K562 (cell line): ENCODE results near the gene SLC37A3. TPM values are rescaled to one million over a fixed set of nuclear protein-coding genes. Genes with fewer than 3 reads are reported as not detected.
A peak's percentile ranks its signal among the peaks of the same experiment; 100 is the strongest.

ENCODE experiments used
- ATAC-seq: fragments of 200-7000 bp; cut with Tn5 transposase; 3 replicates; pipeline ENCODE4 v1.9.1; 2020; ENCODE audit warnings: moderate library complexity
- BruUV-seq: library from RNA; stranded (reverse); fragments of 400-500 nt; replicated peaks from 2 replicates; lab custom pipeline; 2021; lab: Mats Ljungman, UMichigan
- CTCF ChIA-PET: fragments of 300-600 bp; formaldehyde crosslinking; extraction: SDS; loops from one replicate; lab custom pipeline; 2021; ENCODE audit warnings: low intra/inter-chr PET ratio; lab: Yijun Ruan, JAX
- POLR2A ChIA-PET: fragments of 300-600, 350-650 bp; sonication (Branson Sonifier 250); formaldehyde crosslinking; extraction: SDS; loops from one replicate; lab custom pipeline; 2021; ENCODE audit warnings: antibody characterized with exemption, inconsistent platforms; lab: Yijun Ruan, JAX
- DNase-seq, 4 experiments: peaks; one replicate each; pipeline versions ENCODE4 v3.0.0 to v3.0.0-alpha.2; 2011 to 2018; ENCODE audit warnings: low spot score in 3 of 4, mixed read lengths in 3 of 4; ENCODE audit errors: extremely low read depth in 1 of 4
- FAIRE-seq: peaks from 2 replicates; lab custom pipeline; 2011; peaks lifted over from hg19 to GRCh38; lab: Jason Lieb, UNC
- H2AFZ ChIP-seq: 2 replicates; pipeline ENCODE4 v1.6.0; 2011; ENCODE audit warnings: low read depth, low read length, control low read depth, inconsistent platforms
- H3K27ac ChIP-seq: fragments of 200-600 bp; 3 replicates; pipeline ENCODE4 v1.8.0; 2011; ENCODE audit warnings: low read depth, mild to moderate bottlenecking, control low read depth, inconsistent platforms, low read length, moderate library complexity, mixed read lengths; ENCODE audit errors: extremely low read depth
- H3K27me3 ChIP-seq, 2 experiments: fragments of 300-600 bp in 1 of 2; 2 replicates in 1 of 2; 3 replicates in 1 of 2; pipeline versions ENCODE4 v1.6.0 to v1.8.0; 2011; ENCODE audit warnings: inconsistent platforms in 2 of 2, low read length in 2 of 2, mild to moderate bottlenecking in 1 of 2, mixed read lengths in 1 of 2, moderate library complexity in 1 of 2; ENCODE audit not compliant: control insufficient read depth in 2 of 2, insufficient read depth in 2 of 2
- H3K36me3 ChIP-seq: fragments of 300-600 bp; 3 replicates; pipeline ENCODE4 v1.8.0; 2011; ENCODE audit warnings: mild to moderate bottlenecking, low read length, inconsistent platforms; ENCODE audit not compliant: control insufficient read depth, insufficient read depth
- H3K4me1 ChIP-seq, 2 experiments: fragments of 200-600 bp in 1 of 2; replicated peaks in 1 of 2; 2 replicates in 1 of 2; 3 replicates in 1 of 2; pipeline versions ENCODE4 v1.5.1 to v1.8.0; 2011; ENCODE audit warnings: inconsistent platforms in 2 of 2, low read length in 2 of 2, mild to moderate bottlenecking in 1 of 2, mixed read lengths in 1 of 2, moderate library complexity in 1 of 2; ENCODE audit not compliant: control insufficient read depth in 2 of 2, insufficient read depth in 2 of 2
- H3K4me2 ChIP-seq: 2 replicates; pipeline ENCODE4 v1.6.1; 2011; ENCODE audit warnings: low read length, control low read depth, inconsistent platforms, mixed read lengths; ENCODE audit not compliant: insufficient read depth
- H3K4me3 ChIP-seq: fragments of 200-600 bp; sonication (generic), shearing (Covaris generic); 2 replicates; pipeline ENCODE4 v1.5.1; 2016; ENCODE audit warnings: control low read depth, inconsistent platforms
- H3K79me2 ChIP-seq: fragments of 200-600 bp; 3 replicates; pipeline ENCODE4 v1.8.0; 2011; ENCODE audit warnings: low read length, inconsistent platforms; ENCODE audit not compliant: control insufficient read depth, insufficient read depth
- H3K9ac ChIP-seq, 2 experiments: 2 replicates each; pipeline versions ENCODE4 v1.6.0 to v1.6.1; 2011; ENCODE audit warnings: low read depth in 2 of 2, low read length in 2 of 2, control low read depth in 1 of 2, inconsistent platforms in 1 of 2, mild to moderate bottlenecking in 1 of 2, mixed read lengths in 1 of 2; ENCODE audit not compliant: insufficient read depth in 1 of 2
- H3K9me1 ChIP-seq: one replicate; pipeline ENCODE4 v1.6.0; 2011; ENCODE audit warnings: inconsistent platforms, mild to moderate bottlenecking, low read length, moderate library complexity; ENCODE audit not compliant: control insufficient read depth, insufficient read depth
- H3K9me3 ChIP-seq: replicated peaks from 2 replicates; pipeline ENCODE4 v1.5.1; 2011; ENCODE audit warnings: low read depth, low read length, inconsistent platforms; ENCODE audit not compliant: control insufficient read depth, insufficient read depth
- H4K20me1 ChIP-seq: replicated peaks from 2 replicates; pipeline ENCODE4 v1.6.1; 2011; ENCODE audit warnings: low read length, inconsistent platforms, mixed read lengths; ENCODE audit not compliant: control insufficient read depth, insufficient read depth
- ADNP ChIP-seq: fragments of 200-800 bp; sonication (Bioruptor generic); IDR thresholded peaks from 2 replicates; pipeline ENCODE4 v1.6.1; 2016; ENCODE audit warnings: missing genetic modification characterization, missing compliant biosample characterization
- BRCA1 ChIP-seq, 2 experiments: fragments of 450-650 bp in 1 of 2; sonication (generic) in 1 of 2; formaldehyde crosslinking in 1 of 2; IDR thresholded peaks; 2 replicates each; pipeline versions ENCODE4 v1.5.0 to v1.6.1; 2017 to 2020; ENCODE audit warnings: mild to moderate bottlenecking in 1 of 2, missing genetic modification reagents in 1 of 2
- CCAR2 ChIP-seq: fragments of 200-400 bp; formaldehyde crosslinking; IDR thresholded peaks from 2 replicates; pipeline ENCODE4 v1.6.1; 2017; ENCODE audit warnings: mild to moderate bottlenecking, low read depth, low read length
- ETV6 ChIP-seq, 3 experiments: fragments of 150-350 bp in 1 of 3; sonication (generic) in 1 of 3; formaldehyde crosslinking in 1 of 3; IDR thresholded peaks; 2 replicates each; pipeline versions ENCODE4 v1.6.1 to v1.8.0; 2014 to 2022; ENCODE audit warnings: borderline replicate concordance in 2 of 3, low read depth in 2 of 3, antibody characterized with exemption in 1 of 3, low read length in 1 of 3, mild to moderate bottlenecking in 1 of 3, missing genetic modification reagents in 1 of 3
- GMEB1 ChIP-seq: fragments of 250-450 bp; sonication (Bioruptor Pico); IDR thresholded peaks from 2 replicates; pipeline ENCODE4 v1.4.0; 2020; ENCODE audit warnings: mild to moderate bottlenecking
- GTF2E2 ChIP-seq: fragments of 200-800 bp; sonication (Bioruptor generic); IDR thresholded peaks from 2 replicates; pipeline ENCODE4 v1.6.1; 2016; ENCODE audit warnings: missing genetic modification characterization, missing compliant biosample characterization
- PPARD ChIP-seq: fragments of 250-450 bp; sonication (Bioruptor Pico); IDR thresholded peaks from 2 replicates; pipeline ENCODE4 v1.8.0; 2022; ENCODE audit warnings: inconsistent platforms, mild to moderate bottlenecking, moderate library complexity
- THAP7 ChIP-seq: fragments of 250-450 bp; sonication (Bioruptor Pico); IDR thresholded peaks from 2 replicates; pipeline ENCODE4 v1.5.0; 2021
- ZNF143 ChIP-seq: sonication (generic); formaldehyde crosslinking; IDR thresholded peaks from 2 replicates; pipeline ENCODE4 v1.9.0; 2022; ENCODE audit warnings: mild to moderate bottlenecking, missing genetic modification reagents
- ZNF217 ChIP-seq: sonication (generic); formaldehyde crosslinking; IDR thresholded peaks from 2 replicates; pipeline ENCODE4 v1.8.0; 2022; ENCODE audit warnings: mild to moderate bottlenecking, missing genetic modification reagents
- ZNF263 ChIP-seq: sonication (generic); formaldehyde crosslinking; IDR thresholded peaks from 2 replicates; pipeline ENCODE4 v1.8.0; 2022; ENCODE audit warnings: mild to moderate bottlenecking, missing genetic modification reagents, borderline replicate concordance
- WGBS: fragments of 100-300 bp; shearing (Covaris generic); methylation state at CpG from one replicate; pipeline ENCODE4 v1.1.6; 2016; ENCODE audit warnings: low coverage, mixed read lengths; ENCODE audit not compliant: insufficient coverage; ENCODE audit errors: missing lambda C conversion rate; 5-methylcytosine and 5-hydroxymethylcytosine counted together
- in situ Hi-C: fragments of 300-500 bp; cut with MboI; formaldehyde crosslinking; loops from 4 replicates; pipeline ENCODE4 v1.15.0; 2018; ENCODE audit warnings: inconsistent platforms, mixed read lengths
- intact Hi-C: fragments of 100-400 bp; cut with micrococcal nuclease; formaldehyde crosslinking; loops from 2 replicates; pipeline ENCODE4 v1.14.2; 2022
- polyA plus RNA-seq, 8 experiments: library from polyadenylated mRNA; depleted of rRNA in 4 of 8; stranded (reverse) in 5 of 8; unstranded in 3 of 8; fragments of >200 nt; fragmentation: Nextera tagmentation in 2 of 8; fragmentation: Illumina TruSeq in 1 of 8; extraction: Ambion mirVana in 2 of 8; extraction: Trizol in 1 of 8; gene quantifications; 2 replicates each; pipeline versions ENCODE4 v1.2.1 to v1.2.3, GENCODE V29; 2011 to 2014; ENCODE audit warnings: inconsistent platforms in 1 of 8, missing spikeins in 1 of 8
- total RNA-seq, 7 experiments: library from RNA; depleted of rRNA in 6 of 7; stranded (reverse); fragments of >200 nt in 6 of 7; fragmentation: Illumina TruSeq in 2 of 7; extraction: Trizol in 2 of 7; gene quantifications; 2 replicates each; pipeline versions ENCODE4 v1.2.1 to v1.2.3, GENCODE V29; 2011 to 2021; ENCODE audit warnings: low replicate concordance in 1 of 7
- TF ChIP-seq, protein P1 (sequence below): sonication (generic); formaldehyde crosslinking; IDR thresholded peaks from 2 replicates; pipeline ENCODE4 v1.8.1; 2023; ENCODE audit warnings: mild to moderate bottlenecking, missing genetic modification reagents
- TF ChIP-seq, protein P2 (sequence below): fragments of 450-650 bp; conservative IDR thresholded peaks from 2 replicates; pipeline ENCODE4 v1.6.1; 2016; ENCODE audit warnings: missing genetic modification characterization, low read depth, mild to moderate bottlenecking, missing compliant biosample characterization, moderate library complexity
- TF ChIP-seq, protein P3 (sequence below), 3 experiments: IDR thresholded peaks in 2 of 3; conservative IDR thresholded peaks in 1 of 3; 2 replicates each; pipeline ENCODE4 v1.5.1; 2011 to 2012; ENCODE audit warnings: low read length in 3 of 3, mild to moderate bottlenecking in 3 of 3, control low read depth in 2 of 3, improper control_type of control experiment in 1 of 3, inconsistent platforms in 1 of 3, low read depth in 1 of 3, mixed read lengths in 1 of 3, moderate library complexity in 1 of 3; ENCODE audit not compliant: insufficient read depth in 2 of 3

SLC37A3 gene
- total and polyA plus RNA-seq, 9 of the 15 experiments (the other 6 are each of a cell fraction or from before 2014, with no cell fraction given): 11.7 to 59.1 (median 26.8) TPM

GRCh38 chr7:140298213-140298612 lies 100.1 kb downstream of the SLC37A3 start:
- no peaks in the 10 kb centered on the region for H3K36me3 ChIP-seq
- no peaks in the 10 kb centered on the region for H3K4me1 ChIP-seq
- intact Hi-C loops: no loop called here
- ChIA-PET CTCF (interaction anchor here (0.6 kb wide), 1 partner anchor 677 kb away, joined by 5 read pairs; no protein-coding TSS in a partner anchor), POLR2A (no interaction called here)
- no peaks in the 10 kb centered on the region for H3K9me3 ChIP-seq
- H3K27me3 ChIP-seq: no peaks in the 10 kb centered on the region
- H3K27ac ChIP-seq: no peak overlapping the region
- ATAC-seq (no peak), FAIRE-seq (no peak), DNase-seq (peak in 1 of 4 experiments; percentile 36)
- no peak overlapping the region for H3K9ac ChIP-seq
- H4K20me1 ChIP-seq: no peaks in the 10 kb centered on the region
- WGBS: 38% methylated on average over 2 of the region's 2 CpGs
- no peak overlapping the region for H3K4me2 ChIP-seq
- H3K4me3 ChIP-seq: no peak overlapping the region
- H3K79me2 ChIP-seq: no peaks in the 10 kb centered on the region
- in situ Hi-C loops: no loop called here
- BruUV-seq: no TSS peak
- H3K9me1 ChIP-seq: no peaks in the 10 kb centered on the region
- H2AFZ ChIP-seq: no peak overlapping the region
- peak; percentile 96 for TF ChIP-seq ZNF263 (CRISPR knock-in tag)
- TF ChIP-seq ADNP (tag): no peak
- TF ChIP-seq ZNF143 (CRISPR knock-in tag): no peak
- TF ChIP-seq ETV6 (IDR thresholded peaks at IDR 0.05; ENCODE audit: borderline replicate concordance in 1 of 2, low read depth in 2 of 2, low read length in 1 of 2): no peak
- TF ChIP-seq ETV6 (CRISPR knock-in tag; IDR thresholded peaks at IDR 0.05; ENCODE audit: borderline replicate concordance): no peak
- TF ChIP-seq, protein P1, sequence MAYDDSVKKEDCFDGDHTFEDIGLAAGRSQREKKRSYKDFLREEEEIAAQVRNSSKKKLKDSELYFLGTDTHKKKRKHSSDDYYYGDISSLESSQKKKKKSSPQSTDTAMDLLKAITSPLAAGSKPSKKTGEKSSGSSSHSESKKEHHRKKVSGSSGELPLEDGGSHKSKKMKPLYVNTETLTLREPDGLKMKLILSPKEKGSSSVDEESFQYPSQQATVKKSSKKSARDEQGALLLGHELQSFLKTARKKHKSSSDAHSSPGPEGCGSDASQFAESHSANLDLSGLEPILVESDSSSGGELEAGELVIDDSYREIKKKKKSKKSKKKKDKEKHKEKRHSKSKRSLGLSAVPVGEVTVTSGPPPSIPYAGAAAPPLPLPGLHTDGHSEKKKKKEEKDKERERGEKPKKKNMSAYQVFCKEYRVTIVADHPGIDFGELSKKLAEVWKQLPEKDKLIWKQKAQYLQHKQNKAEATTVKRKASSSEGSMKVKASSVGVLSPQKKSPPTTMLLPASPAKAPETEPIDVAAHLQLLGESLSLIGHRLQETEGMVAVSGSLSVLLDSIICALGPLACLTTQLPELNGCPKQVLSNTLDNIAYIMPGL (CRISPR knock-in tag): no peak
- no peak for TF ChIP-seq CCAR2
- TF ChIP-seq ZNF217 (CRISPR knock-in tag): no peak
- TF ChIP-seq, protein P2, sequence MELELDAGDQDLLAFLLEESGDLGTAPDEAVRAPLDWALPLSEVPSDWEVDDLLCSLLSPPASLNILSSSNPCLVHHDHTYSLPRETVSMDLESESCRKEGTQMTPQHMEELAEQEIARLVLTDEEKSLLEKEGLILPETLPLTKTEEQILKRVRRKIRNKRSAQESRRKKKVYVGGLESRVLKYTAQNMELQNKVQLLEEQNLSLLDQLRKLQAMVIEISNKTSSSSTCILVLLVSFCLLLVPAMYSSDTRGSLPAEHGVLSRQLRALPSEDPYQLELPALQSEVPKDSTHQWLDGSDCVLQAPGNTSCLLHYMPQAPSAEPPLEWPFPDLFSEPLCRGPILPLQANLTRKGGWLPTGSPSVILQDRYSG: no peak
- no peak for TF ChIP-seq PPARD (CRISPR knock-in tag)
- TF ChIP-seq GMEB1 (CRISPR knock-in tag): no peak
- TF ChIP-seq, protein P3, sequence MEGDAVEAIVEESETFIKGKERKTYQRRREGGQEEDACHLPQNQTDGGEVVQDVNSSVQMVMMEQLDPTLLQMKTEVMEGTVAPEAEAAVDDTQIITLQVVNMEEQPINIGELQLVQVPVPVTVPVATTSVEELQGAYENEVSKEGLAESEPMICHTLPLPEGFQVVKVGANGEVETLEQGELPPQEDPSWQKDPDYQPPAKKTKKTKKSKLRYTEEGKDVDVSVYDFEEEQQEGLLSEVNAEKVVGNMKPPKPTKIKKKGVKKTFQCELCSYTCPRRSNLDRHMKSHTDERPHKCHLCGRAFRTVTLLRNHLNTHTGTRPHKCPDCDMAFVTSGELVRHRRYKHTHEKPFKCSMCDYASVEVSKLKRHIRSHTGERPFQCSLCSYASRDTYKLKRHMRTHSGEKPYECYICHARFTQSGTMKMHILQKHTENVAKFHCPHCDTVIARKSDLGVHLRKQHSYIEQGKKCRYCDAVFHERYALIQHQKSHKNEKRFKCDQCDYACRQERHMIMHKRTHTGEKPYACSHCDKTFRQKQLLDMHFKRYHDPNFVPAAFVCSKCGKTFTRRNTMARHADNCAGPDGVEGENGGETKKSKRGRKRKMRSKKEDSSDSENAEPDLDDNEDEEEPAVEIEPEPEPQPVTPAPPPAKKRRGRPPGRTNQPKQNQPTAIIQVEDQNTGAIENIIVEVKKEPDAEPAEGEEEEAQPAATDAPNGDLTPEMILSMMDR (IDR thresholded peaks at IDR 0.05 in 2 of 3, conservative IDR thresholded peaks at IDR 0.05 in 1 of 3; ENCODE audit: insufficient read depth in 2 of 3, low read depth in 1 of 3, low read length in 3 of 3): peak in 1 of 3 experiments; percentile 5; a peak in 1 of 6 replicates
- no peak for TF ChIP-seq GTF2E2
- no peak for TF ChIP-seq THAP7 (CRISPR knock-in tag)
- TF ChIP-seq BRCA1 (IDR thresholded peaks at IDR 0.05): no peak
- no peak for TF ChIP-seq BRCA1 (CRISPR knock-in tag; IDR thresholded peaks at IDR 0.05)
